Stimulated activated CD8-positive, alpha-beta memory T cell treated with anti-CD3 and anti-CD28 coated beads, Interleukin-15, amount 100 ng/mL, for 24 hours (primary cell): Measurements from ENCODE around the gene UBE2L5.
A peak's percentile ranks its signal among the peaks of the same experiment; 100 is the strongest.
"Not testable (repeated sequence)": the region's sequence is repeated elsewhere in the genome, so short reads cannot be mapped to it uniquely, and the experiment has no call there.

Experiments
- DNase-seq: peaks from one replicate; pipeline ENCODE4 v3.0.0-alpha.2; 2020; ENCODE audit warnings: low read depth

UBE2L5 gene

DNA sequence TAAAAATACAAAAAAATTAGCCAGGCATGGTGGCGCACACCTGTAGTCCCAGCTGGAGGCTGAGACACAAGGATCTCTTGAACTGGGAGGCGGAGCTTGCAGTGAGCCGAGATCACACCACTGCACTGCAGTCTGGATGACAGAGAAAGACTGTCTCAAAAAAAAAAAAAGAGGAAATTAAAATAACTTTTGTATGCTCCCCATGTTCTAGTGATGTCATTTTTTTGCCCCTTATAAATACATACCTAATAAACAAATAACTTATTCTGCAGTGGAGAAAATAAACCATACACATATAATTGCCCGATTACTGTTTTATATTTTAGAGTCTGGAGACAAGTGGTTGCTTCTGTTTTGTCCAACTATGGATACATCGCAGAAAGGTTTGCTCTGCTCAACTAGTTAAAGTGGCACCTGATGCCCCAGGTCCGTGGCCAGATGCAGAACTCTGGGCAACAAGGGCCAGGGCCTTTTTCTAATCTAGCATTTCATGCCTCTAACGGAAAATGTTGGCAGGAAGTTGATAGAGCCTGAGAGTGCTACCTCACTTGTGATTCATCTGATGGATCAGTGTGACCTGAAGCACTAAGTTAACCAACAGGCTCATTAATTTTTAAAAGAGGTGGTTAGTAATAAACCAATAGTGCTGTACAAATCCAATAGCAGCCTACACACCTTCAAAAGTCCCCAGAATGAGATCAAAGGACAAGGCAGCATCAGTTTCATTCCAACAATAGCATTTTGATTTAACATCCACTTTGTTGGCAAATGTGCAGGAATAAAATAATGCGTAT lies 18.8 kb downstream of the UBE2L5 start:
- no peak for DNase-seq

DNA sequence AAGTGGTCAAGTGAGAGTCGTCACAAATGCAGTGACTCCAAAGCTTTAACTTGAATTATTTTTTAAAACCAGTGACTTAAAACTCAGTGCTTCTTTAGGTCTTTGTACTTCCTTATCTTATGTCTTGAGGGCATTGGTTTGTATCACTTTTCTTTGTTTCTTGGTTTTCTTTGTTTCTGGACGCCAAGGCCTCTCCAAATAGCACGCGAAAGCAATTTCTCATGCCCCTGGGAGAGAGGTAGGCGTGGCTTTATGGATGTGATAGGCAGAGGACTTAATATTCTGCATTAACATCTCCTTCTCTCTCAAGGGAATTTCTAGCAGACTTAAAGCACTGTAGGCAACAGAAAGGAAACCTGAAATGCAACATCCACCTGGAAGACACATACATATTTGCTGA lies 20.6 kb downstream of the UBE2L5 start:
- DNase-seq: no peak

DNA sequence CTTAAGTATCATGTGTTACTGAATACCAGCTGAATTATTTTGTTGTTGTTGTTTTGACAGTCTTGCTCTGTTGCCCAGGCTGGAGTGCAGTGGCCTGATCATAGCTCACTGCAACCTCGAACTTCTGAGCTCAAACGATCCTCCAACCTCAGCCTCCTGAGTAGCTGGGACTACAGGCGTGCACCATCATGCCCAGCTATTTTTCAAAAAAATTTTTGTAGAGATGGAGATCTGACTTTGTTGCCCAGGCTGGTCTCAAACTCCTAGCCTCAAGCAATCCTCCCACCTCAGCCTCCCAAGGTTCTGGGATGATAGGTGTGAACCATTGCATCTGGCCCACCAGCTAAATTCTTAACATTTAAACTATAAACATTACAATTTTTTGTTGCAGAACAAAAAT lies 21.2 kb downstream of the UBE2L5 start:
- not testable (repeated sequence) for DNase-seq

DNA sequence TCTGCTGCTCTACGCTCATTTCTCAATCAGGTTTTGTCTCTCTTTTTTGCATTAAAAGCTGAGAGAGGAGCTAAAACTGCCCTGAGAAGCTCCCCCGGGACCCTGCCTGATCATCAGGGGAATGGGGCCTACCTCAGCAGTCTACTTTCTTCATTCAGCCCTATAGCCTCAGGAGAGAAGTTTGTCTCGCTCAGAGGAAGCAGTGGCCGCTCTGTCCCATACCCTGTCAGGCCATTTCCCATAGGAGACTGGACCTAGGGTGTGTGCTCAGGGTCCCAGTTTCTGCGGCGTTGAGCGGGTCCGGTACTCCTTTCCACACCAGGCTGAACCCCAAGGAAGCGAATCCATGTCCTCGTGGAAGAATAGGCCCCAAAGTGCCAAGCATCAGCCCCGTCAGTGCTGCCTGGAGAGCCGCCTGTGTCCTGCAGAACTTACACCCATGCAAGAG lies 21.7 kb downstream of the UBE2L5 start:
- DNase-seq: no peak

DNA sequence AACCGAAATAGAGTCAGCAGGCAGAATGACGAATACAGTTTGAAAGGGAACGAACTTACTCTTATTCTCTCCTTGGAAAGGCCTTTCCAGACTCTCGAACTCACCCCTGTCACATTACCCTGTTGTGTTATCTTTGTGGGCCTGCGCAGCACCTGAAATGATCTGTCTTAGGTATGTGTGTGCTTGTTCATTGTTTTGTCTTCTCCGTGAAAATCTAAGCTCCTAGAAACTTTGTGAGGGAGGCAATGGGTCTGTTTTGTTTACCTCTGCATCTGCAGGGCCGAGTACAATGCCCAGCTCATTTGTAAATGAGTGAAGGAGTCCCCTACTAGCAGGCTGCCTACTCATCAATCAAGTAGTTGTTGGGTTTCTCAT lies 23.8 kb downstream of the UBE2L5 start:
- no peak for DNase-seq

DNA sequence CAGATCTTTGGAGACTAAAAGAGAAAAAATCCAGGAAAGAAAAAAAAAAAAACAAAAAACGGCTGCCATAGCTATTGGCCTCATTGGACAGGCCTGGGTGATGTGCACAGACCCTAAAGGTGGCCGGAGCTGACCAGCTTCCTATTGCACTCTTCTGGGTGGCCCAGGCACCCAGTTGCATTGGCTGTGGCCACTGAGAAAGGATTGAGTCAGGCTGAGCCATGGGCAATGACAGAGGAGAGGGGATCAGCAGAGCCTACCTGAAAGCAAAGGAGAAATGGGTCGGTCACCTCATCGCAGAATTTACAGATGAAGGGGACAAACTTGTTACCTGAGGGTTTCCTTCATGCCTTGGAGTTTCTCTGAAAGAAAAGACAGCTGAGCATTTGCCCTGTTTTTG lies 26.1 kb downstream of the UBE2L5 start:
- no peak for DNase-seq

DNA sequence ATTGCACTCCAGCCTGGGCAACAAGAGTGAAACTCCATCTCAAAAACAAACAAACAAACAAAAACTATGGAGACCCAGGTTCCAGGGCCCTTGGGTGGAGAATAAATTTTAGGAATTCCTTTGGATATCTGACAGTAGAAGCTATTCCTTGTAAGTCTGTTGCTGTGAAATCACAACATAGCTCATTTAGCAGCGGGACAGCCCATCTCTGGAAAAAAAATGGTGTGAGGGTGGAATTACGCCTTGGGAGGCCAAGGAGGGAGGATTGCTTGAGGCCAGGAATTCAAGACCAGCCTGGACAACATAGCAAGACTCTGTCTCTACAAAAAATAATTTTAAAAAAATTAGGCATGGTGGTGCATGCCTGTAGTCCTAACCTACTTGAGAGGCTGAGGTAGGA lies 27.8 kb downstream of the UBE2L5 start:
- no peak for DNase-seq

DNA sequence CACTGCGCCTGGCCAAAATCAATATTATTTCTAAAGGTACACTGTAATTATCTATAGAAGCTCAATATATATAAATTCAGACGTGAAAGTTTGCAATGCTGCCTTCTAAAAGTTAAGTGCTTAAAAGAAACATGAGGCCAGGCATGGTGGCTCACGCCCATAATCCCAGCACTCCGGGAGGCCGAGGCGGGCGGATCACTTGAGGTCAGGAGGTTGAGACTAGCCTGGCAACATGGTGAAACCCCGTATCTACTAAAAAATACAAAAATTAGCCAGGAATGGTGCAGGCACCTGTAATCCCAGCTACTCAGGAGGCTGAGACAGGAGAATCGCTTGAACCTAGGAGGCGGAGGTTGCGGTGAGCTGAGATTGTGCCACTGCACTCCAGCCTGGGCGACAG lies 29.2 kb downstream of the UBE2L5 start:
- DNase-seq: not testable (repeated sequence)

DNA sequence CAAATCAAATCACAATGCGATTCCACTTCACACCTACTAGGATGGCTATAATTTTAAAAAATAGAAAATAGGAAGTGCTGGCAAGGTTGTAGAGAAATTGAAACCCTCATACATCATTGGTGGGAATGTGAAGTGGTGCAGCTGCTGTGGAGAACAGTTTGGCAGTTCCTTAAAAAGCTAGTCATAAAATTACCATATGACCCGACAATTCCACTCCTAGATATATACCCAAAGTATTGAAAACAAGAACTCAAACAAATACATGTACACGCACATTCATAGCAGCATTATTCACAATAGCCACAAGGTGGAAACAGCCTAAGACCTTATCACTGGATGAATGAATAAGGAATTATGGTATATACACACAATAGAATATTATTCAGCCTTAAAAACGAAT lies 31.4 kb downstream of the UBE2L5 start:
- no peak for DNase-seq

DNA sequence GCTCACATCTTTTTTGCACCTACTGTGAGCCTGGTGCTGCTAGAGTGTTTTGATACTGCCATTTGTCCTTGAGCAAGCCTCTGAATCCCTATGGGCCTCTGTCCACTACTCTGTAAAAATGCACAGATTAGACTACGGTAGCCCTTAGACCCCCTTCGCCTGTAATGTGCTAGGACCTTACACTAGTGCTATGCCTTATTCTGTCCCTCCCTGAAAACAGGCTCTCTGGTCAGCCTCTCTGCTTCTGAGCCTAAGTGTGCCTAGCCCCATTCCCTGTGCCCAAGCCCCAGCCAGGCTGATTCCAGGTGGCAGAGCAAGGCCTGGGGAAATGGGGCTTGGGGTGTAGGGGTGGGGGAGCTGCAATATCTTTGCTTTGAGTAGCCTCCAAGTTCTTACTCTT lies 32.7 kb downstream of the UBE2L5 start:
- no peak for DNase-seq

DNA sequence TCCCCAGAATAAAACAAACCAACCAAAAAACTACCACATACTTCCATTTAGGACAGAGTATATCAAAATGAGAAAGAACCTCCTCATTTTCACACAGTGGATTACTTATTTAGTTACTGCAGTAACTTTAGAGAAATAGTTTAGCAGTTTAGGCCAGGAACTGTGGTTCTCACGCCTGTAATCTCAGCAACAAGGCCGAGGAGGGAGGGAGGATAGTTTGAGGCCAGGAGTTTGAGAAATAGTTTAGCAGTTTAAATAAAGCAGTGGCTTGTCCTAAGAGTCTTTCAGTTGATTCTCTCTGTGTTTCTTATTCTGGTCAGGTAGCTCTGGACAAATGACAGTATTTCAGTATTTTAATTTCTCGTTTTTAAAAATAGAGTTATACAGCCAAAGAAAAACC lies 34.0 kb downstream of the UBE2L5 start:
- no peak for DNase-seq

DNA sequence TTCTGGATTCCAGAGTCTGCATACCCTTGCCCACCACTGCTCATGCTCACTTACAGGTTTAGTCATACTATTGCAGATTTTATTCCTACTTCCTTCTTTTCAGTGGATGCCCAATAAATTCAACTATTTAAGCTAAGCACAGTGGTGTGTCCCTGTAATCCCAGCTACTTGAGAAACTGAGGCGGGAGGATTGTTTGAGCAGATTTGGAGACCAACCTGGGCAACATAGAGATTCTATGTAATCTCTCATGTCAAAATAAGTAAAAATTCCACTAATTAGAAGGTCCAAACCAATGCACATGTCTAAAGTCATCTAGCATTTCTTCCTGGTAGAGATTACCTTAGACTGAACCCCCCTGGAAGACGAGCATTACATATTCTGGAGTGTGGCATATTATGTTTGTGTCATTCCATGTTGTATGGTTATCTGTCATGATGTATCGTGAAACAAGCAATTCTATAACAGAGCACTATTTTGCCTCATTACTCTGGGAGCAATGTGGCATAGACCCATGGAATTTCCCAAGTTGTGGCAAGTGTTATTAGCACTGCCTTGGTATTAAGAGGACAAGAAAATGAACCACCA lies 35.1 kb downstream of the UBE2L5 start:
- no peak for DNase-seq

DNA sequence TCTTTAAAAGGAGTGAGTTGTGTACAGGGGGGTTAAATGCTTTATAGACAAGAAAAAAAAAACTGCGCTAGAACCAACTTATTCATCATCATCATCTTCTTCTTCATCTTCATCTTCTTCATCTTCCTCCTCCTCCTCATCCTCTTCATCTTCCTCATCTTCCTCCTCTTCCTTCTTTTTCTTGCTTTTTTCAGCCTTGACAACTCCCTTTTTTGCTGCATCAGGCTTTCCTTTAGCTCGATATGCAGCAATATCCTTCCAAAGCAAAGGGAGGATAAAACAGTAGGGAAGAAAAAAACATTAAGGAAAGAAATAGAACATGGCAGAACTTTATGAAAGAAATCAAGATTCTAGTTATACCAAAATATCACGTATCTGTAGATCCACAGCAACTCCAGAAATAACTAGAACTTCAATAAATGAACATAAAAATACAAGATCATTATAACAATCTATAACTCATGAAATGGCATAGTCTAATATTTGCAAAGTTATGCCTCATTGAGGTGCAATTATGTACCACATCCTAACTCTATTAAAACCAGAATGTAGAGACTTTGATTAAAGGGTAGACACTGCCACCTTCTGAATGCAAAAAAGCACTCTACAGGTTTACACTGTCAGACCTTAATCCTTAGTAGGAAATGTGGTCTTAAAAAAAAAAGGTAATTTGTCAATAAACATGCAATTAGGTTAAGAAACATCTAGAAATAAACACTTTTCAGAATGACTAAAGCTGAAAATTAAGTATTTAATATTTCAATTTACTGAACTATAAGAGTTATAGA lies 39.2 kb downstream of the UBE2L5 start:
- DNase-seq: not testable (repeated sequence)

DNA sequence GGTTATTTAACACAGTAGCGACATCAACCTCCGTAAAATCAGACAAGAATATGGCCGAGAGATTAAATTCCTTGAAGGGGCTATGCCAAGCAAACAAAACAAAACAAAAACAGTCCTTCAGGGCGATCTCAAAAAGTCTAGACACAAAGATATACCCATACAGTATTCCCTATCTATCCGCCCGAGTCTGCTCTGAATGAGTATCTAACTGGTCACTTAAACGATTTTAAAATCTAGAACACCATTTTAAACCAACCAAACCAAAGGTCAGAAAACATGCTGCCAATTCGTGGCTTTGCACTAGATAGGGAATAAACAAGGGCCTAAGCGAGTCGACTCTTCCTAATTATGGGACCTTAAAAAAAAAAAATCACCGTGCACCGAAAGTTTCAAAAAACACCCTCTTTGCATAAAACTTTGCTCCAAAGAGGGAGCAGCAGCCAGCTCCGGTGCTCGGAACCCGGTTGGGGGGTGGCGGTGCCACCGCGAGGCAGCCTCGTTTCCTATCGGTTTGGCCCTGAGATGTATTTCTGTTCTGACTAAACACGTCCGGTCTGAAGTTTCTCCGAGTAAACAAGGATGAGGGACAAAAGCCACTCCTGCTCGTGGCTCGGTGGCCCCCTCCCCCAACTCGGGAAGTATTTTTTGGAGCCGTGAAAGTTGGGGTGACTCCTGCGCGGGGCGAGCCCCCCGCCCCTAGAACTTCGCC lies 41.6 kb downstream of the UBE2L5 start:
- DNase-seq: peak; percentile 40

DNA sequence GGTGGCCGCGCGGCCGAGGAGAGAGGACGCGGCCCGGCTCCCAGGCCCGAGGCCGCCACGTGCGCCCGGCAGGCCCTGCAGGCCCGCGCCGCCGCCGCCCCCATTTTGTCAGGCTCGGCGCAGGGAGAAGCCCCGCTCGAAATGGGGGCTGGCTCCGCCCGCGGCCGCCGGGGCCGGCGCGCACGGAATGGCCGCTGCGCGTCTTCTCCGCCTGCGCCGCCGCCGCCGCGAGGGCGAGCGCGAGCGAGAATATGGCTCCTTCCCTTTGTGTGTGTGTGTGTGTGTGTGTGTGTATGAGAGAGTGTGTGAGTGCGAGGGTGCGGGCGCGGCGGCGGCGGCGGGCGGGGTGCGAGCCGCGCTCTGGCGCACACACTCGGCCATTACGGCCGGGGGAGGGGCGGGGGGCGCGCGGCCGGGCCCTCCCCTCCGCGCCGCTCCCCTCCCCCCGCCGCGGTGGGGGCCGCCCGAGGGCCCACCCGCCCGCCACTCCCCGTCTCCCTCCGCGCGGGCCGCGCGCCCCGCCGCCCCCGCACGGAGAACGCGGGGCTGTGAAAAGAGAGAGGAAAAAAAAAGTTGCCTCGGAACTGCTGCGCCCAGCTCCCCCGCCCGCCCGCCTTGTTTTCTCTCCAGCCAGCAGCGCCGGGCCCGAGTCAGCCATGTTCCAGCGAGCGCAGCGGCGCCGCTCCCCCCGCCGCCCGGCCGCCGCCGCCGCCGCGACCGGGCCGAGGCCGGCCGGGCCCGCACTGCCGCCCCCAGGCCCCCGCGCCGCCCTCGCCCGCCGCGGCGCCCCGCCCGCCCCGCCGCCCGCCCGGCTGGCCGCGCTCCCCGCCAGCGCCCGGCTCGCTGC lies 42.4 kb downstream of the UBE2L5 start:
- DNase-seq: peak; percentile 55

DNA sequence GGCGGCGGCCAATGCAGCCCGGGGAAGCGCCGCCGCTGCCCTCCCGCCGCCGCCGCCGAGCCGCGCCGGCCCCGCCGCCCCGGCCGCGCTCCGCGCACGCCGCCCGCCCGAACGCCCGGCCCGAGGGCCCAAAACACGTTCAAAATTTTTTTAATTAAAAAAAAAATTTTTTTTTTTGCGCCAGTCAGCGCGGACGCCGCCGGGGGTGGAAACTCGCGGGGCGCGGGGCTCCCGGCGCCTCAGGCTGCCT lies 43.0 kb downstream of the UBE2L5 start:
- no peak for DNase-seq

DNA sequence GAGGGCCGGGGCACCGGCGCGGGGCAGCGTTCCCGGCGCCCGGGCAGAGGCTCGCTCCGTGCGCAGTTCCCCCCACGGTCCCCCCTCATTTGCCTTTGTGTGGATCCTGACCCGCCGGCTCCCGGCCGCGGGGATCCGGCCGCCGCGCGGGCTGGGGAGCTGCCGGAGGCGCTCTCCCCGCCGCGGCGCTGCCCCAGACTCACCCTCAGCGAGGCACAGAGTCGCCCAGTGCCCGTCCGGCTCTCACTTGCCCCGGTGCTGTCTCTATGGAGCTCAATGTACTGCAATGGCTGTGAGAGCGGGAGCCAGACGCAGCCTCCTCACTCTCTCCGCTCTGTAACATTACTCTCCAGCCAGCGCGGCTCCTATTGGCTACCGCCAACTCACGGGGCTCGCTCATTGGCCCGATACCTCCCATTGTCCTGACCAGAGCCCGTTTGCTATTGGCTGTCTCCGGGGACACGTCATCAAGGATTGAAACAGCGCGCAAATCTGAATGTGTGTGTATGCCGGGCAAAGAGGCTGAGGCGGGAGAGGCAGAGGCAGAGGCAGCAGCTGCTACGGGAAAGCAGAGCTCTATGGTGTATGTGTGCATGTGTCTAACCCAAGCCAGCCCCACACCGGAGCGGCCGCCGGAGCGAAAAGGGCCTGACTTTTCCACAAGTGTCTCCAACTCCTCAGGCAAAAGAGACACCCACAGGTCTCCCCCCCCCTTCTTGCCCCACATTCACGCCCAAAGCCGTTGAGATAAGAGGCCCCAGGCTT lies 43.5 kb downstream of the UBE2L5 start, which contains the start of gene HMGB1:
Gene HMGB1 (minus strand): TSS at position 344 of the 765 bp plus-strand sequence. CDS start 2,256 bp downstream, outside the sequence.
- DNase-seq: peak; percentile 86

DNA sequence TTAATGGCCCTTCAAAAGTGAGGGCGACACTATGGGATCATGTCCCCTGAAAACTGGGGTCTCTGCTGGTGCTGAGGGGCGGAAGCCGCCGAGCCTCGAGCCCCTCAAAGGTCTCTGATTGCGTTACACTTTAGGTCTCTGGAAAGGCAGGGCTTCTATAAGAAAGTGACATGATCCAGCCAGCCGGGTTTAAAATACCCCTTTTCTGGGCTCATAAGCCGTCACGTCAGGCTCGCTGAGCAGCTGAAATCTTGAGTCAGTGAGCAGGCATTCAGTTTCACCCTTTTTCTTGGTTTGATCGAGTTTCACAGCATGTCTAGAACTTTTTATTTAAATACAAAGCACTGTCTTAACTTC lies 44.0 kb downstream of the UBE2L5 start:
- no peak for DNase-seq

DNA sequence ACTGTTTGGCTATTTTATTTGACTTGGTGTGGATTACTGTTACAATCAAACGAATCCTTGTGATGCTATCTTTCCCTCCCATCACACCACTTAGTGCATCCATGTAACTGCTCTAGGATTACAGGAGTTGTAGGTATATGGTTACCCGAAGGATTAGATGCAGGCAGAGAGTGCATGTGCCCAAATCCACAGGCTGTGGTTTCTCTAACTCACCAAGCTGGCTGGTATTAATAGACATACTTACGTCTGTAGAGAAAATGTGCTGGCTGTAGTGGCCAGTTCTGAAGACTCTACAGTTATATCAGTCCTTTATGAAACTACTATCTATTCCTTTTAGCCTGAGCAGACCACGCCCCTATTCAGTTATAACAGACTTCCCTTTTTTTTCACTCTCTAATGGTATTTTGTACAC lies 44.6 kb downstream of the UBE2L5 start:
- DNase-seq: no peak

DNA sequence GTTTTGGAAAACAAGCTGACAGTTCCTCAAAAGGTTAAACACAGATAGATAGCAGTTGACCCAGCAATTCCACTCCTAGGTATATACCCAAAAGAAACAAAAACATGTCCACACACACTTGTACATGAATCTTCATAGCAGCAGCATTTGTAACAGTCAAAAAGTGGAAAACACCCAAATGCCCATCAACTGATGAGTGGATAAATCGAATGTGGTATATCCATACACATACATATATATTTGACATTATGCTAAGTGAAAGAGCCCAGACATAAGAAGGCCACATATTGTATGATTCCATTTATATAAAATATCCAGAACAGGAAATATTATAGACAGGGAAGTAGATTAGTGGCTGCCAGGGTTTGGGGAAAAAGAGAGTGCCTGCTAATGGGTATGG lies 51.4 kb downstream of the UBE2L5 start:
- no peak for DNase-seq
